ENCODE data around the gene DSE. TPM values are rescaled to one million over a fixed set of nuclear protein-coding genes. Genes with fewer than 3 reads are reported as not detected.

The DSE gene
- total RNA-seq, 4 donors from 2014 or later, result 12.6 to 71.8 (median 16.2) TPM

DNA sequence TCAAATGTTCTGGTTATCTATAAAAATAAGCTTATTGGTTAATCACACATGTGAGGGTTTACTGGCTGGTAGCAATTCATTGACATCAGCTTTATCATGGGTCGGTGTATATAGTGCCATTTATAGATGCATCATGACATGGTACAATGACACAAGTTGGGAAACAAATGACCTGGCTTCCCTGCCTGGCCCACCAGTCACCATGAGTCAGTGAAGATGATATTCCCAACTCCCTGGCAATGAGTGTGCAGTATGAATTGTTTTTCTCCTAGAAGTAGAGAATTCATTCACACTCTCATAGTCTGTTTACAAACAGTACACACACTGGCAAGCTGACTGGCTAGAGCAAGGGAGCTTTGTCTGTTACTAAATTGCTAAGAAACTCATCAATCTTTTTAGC is 53.3 kb downstream of the DSE start:
- TF ChIP-seq POLR2A (IDR thresholded peaks at IDR 0.05), result no peak
- TF ChIP-seq, protein P1, sequence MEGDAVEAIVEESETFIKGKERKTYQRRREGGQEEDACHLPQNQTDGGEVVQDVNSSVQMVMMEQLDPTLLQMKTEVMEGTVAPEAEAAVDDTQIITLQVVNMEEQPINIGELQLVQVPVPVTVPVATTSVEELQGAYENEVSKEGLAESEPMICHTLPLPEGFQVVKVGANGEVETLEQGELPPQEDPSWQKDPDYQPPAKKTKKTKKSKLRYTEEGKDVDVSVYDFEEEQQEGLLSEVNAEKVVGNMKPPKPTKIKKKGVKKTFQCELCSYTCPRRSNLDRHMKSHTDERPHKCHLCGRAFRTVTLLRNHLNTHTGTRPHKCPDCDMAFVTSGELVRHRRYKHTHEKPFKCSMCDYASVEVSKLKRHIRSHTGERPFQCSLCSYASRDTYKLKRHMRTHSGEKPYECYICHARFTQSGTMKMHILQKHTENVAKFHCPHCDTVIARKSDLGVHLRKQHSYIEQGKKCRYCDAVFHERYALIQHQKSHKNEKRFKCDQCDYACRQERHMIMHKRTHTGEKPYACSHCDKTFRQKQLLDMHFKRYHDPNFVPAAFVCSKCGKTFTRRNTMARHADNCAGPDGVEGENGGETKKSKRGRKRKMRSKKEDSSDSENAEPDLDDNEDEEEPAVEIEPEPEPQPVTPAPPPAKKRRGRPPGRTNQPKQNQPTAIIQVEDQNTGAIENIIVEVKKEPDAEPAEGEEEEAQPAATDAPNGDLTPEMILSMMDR (IDR thresholded peaks at IDR 0.05), result no peak
- DNase-seq, result no peak
- Histone ChIP-seq H3K4me3 (no peak overlapping the region), H3K36me3 (peaks cover 0 to 4% (median 0%) of the 10 kb centered on the region in 3 donors), H3K4me1 (no peaks in the 10 kb centered on the region), H3K27me3 (no peaks in the 10 kb centered on the region), H3K9me3 (no peaks in the 10 kb centered on the region), H3K27ac (no peak overlapping the region)

- H3K4me1 ChIP-seq, result no peaks in the 10 kb centered on the region
- H3K36me3 ChIP-seq, result peaks cover 0 to 4% (median 0%) of the 10 kb centered on the region in 3 donors
- no peak overlapping the region for H3K4me3 ChIP-seq
- no peaks in the 10 kb centered on the region for H3K27me3 ChIP-seq
- no peak overlapping the region for H3K27ac ChIP-seq
- TF ChIP-seq, protein P1 (IDR thresholded peaks at IDR 0.05), result no peak
- DNase-seq, result no peak
- no peaks in the 10 kb centered on the region for H3K9me3 ChIP-seq
These were observed 55.8 kb downstream of the DSE start for GRCh38 chr6:116426551-116426950.

- Histone ChIP-seq H3K4me1 (no peaks in the 10 kb centered on the region), H3K9me3 (no peaks in the 10 kb centered on the region), H3K27me3 (no peaks in the 10 kb centered on the region), H3K36me3 (peaks cover 0 to 4% (median 0%) of the 10 kb centered on the region in 3 donors), H3K27ac (no peak overlapping the region), H3K4me3 (no peak overlapping the region)
- DNase-seq, result no peak
- no peak for TF ChIP-seq POLR2A (IDR thresholded peaks at IDR 0.05)
- TF ChIP-seq, protein P1 (IDR thresholded peaks at IDR 0.05), result no peak
These were observed 58.4 kb downstream of the DSE start for GRCh38 chr6:116429111-116429510.

- no peak for TF ChIP-seq POLR2A (IDR thresholded peaks at IDR 0.05)
- TF ChIP-seq, protein P1 (IDR thresholded peaks at IDR 0.05), result no peak
- Histone ChIP-seq H3K9me3 (no peaks in the 10 kb centered on the region), H3K4me1 (no peaks in the 10 kb centered on the region), H3K27me3 (no peaks in the 10 kb centered on the region), H3K4me3 (no peak overlapping the region), H3K36me3 (peaks cover 0 to 4% (median 0%) of the 10 kb centered on the region in 3 donors), H3K27ac (no peak overlapping the region)
- no peak for DNase-seq
These were observed 60.1 kb downstream of the DSE start for GRCh38 chr6:116430860-116431259.

DNA sequence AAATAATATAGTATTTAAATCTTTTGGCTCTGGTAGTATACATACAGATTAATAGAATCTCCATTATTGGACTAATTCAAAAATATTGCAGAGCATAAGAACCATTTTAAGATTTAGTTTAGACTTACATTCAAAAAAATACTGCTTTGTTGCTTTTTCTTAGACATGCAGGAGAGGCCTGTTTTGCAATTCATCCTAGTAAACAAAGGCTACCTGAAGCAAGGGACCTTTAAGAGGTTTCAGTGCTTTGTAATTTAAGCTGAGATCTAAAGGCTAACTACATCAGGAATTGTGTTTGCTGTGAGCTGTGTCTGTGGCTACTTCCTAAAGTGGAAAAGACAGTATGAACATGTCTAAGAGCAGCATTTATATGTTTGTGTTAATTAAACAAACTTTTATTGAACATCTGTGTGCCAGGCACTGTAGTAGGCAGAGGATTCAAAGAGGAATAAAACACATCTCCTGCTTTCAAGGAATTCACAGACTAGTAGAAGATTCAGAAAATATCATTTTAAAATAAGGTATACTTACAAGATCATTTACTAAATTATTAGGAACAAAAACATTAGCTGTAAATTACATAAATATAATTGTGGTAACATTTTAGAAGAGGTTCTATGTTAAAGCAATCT is 61.3 kb downstream of the DSE start:
- Histone ChIP-seq H3K36me3 (peaks cover 0 to 4% (median 0%) of the 10 kb centered on the region in 3 donors), H3K4me1 (no peaks in the 10 kb centered on the region), H3K9me3 (no peaks in the 10 kb centered on the region), H3K4me3 (no peak overlapping the region), H3K27me3 (no peaks in the 10 kb centered on the region), H3K27ac (no peak overlapping the region)
- no peak for DNase-seq
- TF ChIP-seq POLR2A (IDR thresholded peaks at IDR 0.05), result no peak
- TF ChIP-seq, protein P1 (IDR thresholded peaks at IDR 0.05), result no peak
